NCI-H128 (cell line): ENCODE data around the gene ACTR10.
"Not testable (repeated sequence)": the region's sequence is repeated elsewhere in the genome, so short reads cannot be mapped to it uniquely, and the experiment has no call there.

Experiments
- DNase-seq: peaks from one replicate; lab custom pipeline; 2025; ENCODE audit not compliant: unreplicated experiment; lab: John Stamatoyannopoulos, UW

ACTR10 gene

DNA sequence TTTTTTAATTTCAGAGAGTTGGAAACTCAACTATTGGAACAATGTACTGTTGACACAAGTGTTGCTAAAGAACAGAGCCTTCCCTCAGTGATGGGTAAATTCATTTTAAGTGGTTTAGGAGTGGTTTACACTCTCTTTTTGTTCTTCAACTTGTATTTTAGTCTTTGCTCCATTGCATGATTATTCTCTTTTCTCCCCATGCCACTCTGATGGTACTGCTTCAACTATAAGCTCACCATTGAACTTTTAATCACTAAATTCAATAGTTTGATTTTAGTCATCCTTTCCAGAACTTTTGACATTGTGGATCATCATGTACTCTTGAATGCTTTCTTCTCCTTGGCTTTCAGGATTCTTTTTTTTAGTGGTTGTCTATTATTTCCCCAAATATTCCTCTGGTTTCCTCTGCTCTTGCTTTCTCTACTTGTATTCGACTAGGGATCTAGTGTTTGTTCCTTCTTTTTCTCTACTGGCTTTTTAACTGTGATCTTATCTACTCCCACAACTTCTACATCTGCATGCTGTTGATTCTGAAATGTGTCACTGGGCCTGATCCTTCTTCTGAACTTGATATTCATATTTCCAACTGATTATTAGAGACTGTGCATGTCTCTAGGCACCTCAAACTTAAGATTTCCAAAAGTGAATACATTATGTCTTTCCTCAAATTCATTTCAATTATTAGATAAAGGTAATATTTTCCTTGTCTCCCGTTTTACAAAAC lies 15.4 kb downstream of the ACTR10 start:
- DNase-seq = no peak

DNA sequence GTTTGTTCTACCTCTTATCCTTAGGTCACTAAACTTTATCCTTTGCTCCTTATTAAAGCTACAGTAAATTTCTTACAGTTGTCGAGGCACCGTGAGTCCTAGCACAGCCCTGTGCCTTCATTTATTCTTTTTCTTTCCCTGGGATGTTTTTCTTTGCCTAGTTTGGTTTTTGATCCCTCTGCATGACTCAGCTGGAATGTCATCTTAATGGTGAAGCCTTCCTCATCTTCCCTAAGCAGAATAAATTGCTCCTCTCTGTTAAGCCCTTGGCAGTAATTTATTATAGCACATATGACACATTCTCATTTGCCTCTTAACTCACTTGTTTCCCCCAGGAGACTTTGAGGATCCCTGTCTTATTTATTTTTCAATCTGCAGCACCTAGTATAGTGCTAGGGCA lies 16.6 kb downstream of the ACTR10 start:
- no peak for DNase-seq

DNA sequence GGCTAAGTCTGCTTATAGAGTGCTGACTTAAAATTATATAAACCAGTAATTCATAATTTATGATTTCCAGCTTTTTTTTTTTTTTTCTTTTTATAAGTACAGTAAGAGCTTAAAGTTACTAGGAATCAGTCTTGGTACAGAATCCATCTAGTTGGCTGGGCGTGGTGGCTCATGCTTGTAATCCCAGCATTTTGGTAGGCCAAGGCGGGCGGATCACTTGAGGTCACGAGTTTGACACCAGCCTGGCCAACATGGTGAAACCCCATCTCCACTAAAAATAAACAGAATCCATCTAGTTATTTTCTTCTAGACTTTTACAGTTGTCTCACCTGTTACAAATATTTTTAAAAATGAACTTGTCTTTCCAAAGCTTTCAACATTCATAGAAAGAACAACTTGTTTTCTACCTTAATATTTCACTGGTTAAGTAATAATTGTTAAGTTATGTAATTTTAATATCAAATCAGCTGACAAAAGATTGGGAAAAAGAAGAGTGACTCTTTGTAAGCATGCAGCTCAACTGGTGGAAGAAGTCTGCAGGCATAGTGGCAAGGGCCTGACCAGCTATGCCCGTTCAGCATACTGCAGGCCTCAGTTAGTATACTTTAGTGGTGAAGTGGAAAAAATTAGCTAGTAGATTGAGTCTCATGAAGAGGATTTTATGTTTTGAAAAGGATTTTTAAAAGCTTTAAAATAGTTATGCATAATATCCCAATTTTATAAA lies 27.3 kb downstream of the ACTR10 start:
- DNase-seq = no peak

DNA sequence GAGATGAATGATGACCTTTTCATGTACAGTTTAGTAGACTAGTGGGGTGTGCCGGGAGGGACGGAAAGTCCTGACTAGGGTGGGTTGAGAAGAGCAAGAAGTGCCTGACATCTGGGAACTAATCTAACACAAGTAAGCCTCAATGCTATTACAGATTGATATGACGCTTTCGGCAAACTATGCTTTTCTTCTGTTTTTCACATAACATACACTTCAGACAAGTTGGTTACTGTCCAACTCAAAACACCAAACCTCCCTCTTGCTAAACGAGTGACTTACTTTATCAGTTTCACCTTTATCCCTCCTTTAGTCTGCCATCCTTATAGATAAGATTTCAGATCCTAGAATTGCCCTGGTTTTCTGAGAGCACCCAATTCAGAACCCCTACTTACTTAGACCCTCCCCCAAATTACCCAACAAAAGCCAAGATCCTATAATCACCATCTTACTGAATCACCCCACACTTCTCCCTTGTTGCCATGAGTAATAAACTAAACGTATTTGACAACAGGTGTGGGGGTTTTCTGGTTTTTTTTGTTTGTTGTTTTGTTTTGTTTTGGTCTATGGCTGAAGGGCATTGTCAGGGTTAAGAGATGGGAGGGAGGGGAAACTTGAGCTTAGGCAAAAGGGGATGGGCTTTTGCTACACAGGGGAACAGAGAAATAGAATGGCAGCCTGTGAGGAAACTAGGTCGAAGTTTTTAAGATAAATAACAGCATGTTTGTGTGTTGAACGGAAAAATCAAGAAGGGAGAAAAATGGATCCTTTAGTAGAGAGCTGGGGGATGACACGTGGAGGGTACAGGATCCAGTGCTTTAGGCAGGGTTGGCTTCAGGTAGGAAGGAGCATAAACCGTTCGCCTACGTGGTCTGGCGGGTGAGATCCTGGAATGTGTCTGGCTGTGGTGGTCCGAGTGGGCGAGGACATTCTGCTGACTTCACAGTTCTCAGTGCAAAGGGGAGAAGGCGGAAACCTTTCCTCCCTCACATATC lies 38.6 kb downstream of the ACTR10 start:
- DNase-seq = no peak

DNA sequence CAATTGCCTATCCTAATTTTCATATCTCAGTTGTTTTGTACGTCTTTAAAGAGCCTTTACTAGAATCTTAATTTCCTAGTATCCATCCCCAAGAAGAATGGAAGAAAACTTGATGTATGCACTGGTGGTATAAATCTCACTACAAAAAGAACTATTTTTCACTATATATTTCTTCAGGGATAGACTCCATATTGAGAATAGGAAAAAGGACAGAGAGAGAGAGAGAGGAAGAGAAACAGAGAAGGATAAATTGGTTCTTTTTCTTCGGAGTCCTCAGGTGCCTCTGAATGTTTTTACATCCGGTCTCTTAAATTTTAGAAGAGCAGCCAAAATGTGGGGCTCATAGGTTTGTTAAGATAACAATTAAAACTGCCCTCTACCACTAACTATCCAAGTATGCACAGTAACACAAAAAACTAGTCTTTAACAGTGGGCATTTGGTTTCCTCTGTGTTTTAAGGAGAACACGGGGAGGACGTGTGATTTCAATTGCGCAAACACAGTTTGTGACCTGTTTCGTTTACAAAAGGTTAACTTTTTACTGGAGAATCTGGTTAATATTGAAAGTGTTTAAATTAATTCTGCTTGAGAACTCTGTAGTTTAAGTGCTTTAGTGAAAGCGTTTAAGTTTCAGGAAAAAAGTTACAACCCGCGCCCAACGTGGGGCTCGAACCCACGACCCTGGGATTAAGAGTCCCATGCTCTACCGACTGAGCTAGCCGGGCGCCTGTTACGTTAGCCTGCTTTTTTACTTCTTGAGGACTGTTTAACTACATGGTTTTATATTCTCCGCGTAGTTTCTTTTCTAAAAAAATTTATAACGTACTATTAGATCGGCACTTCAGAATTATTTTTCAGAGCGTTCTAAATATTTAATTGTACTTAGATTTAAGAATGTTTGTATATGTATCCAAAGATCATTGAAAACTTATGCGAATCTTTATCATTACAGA lies 39.6 kb downstream of the ACTR10 start:
- DNase-seq = no peak

DNA sequence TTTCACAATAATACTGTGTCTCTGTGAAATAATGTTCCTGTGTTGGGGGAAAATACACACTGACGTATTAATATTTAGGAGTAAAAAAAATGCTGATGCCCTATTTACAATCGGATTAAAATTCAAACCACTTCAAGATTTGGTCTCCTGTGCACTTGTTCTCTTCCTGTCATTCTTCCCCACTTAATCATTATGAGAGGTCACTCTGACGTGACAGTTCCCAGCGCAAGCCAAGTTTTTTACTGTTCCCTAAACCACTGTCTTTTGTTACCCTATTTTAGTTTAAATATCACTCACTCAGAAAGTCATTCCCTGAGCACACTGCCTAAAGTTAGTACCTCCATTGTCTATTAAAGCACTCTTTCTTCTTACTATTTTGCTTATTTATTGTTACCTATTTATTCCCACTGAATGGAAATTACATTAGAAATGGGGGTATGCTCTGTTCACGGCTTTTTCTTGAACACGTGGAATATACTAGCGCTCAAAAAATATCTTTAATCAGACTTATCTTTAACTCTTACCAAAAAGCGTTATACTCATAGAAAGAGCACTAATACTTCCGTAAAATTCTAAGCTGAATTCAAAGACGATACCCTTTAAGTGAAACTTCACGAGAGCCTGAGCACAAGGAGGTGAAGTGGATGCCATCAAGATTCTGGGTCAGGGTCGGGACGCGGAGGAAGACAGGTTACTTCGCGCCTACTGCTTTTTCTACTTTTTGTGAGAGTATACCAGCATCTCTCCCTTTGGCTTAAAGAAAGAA lies 44.0 kb downstream of the ACTR10 start:
- DNase-seq = peak; percentile 77

DNA sequence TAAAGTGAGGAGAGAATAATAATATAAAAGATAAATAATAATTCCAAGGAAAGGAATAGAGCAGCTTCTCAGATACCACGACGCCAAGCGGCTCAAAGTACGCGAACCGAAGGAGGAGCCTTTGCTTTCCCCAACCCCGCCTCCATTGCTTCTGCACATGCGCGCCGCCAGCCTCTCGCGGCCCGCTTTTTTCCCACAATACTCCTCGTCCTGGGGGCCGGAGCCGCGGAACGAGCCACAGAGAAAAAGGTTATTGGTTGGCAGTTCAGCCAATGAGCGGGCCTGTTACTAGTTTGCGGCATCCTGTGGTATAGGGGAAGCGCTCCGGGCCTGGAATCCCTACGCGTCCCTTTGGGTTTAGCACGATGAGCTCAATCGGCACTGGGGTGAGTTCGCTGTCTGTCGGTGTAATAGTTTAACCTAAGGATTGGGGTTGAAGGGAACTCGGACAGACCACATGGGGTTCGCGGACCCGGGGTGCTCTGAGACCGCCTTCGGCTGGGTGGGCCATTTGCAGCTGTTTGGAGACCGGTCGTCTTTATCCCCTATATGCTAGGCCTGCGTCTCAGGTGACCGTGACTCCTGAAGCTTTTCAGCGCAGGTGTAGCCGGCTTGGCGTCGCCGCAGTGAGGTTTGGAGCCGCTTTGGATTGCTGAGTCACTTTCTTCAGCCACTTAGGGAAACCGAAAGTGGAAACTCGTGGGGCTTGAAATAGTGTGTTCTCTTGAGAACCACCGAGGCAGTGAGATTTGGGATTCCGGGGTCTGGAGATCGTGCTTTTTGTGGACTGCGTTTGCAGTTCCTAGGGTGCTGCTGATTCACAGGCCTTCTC lies 44.8 kb downstream of the ACTR10 start, which contains the start of gene PSMA3:
Gene PSMA3 (plus strand): TSS at position 288 of the 832 bp plus-strand sequence. CDS start 78 bp downstream, at position 366.
- DNase-seq = peak; percentile 94

DNA sequence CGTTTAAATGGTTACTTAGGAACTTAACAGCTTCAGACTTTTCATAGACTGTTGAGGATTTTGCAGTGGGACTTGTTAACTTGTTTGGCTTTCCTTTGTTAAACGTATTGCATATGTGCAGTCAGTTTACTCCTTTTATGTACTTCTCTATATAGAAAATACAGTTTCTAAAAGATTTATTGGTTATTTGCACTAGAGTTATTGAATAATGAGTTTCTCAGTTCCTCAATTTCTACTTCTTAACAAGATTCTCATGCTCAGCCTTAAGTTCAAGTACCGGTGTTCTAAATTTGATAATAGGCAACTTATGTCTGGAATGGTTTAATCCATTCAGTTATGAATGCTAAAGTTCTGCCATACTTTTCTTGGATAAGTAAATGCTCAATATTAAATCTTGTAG lies 45.6 kb downstream of the ACTR10 start:
- DNase-seq = no peak

DNA sequence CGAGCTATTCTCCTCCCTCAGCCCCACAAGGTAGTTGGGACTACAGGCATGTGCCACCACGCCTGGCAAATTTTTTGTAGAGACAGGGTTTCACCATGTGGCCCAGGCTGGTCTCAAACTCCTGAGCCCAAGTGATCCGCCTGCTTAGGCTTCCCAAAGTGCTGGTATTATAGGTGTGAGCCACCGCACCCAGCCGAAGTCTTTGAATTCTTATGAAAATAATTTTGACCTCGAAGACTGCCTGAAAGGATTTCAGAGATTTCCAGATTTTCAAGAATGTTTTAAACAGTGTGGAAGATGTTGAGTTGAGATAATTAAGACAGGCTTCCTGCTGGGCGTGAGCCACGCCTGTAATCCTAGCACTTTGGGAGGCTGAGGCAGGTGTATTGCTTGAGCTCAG lies 49.7 kb downstream of the ACTR10 start:
- DNase-seq = no peak

DNA sequence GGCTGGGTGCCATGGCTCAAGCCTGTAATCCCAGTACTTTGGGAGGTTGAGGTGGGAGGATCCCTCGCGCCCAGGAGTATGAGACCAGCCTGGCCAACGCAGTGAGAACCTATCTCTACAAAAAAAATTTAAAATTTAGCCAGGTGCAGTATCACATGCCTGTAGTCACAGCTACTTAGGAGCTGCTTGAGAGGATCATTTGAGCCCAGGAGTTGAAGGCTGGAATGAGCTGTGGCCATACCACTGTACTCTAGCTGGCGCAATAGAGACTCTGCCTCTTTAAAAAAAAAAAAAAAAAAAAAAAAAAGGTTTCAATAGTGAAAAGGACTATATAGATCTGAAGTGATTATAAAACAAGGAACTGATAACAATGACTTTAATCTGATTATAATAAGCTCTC lies 58.2 kb downstream of the ACTR10 start:
- DNase-seq = no peak

DNA sequence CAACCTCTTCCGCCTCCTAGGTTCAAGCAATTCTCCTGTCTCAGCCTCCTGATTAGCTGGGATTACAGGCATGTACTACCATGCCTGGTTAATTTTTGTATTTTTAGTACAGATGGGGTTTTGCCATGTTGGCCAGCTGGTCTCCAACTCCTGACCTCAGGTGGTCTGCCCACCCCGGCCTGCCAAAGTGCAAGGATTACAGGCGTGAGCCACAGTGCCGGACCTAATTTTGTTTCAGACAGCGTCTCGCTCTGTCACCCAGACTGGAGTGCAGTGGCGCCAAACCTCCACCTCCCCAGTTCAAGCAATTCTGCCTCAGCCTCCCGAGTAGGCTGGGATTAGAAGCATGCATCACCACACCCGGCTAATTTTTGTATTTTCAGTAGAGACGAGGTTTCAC lies 62.1 kb downstream of the ACTR10 start:
- not testable (repeated sequence) for DNase-seq

DNA sequence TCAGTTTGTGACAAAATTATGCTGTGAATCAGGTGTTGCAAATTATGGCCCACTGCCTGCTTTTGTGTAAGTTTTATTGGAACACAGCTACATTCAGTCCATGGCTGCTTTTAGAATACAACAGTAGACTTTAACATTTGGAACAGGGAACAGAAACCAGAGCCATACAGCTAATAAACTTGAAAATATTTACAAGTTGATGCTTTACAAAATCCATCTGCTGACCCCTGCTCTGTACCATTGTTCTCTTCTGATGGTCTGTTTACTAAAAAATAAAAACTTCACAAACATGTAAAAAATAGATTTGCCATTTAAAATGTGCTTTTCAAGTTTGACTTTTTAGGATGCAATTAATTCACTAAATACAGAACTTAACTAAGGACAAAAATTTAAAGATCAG lies 65.5 kb downstream of the ACTR10 start:
- no peak for DNase-seq

DNA sequence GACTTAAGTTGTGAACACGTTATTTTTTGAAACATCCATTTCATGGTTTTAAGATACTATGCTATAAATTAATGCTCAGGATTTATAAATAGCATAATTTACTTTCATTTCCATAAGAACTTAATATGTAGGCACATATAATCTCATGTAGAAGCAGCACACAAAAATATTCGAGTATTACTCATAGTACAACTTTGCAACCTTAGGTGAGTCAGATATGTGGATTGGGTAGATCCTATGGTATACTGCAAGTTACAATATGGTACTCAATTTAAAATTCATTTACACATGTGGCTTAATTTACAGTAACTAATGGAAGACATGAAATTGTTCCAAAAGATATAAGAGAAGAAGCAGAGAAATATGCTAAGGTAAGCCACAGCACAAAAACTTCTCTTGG lies 70.7 kb downstream of the ACTR10 start:
- no peak for DNase-seq

DNA sequence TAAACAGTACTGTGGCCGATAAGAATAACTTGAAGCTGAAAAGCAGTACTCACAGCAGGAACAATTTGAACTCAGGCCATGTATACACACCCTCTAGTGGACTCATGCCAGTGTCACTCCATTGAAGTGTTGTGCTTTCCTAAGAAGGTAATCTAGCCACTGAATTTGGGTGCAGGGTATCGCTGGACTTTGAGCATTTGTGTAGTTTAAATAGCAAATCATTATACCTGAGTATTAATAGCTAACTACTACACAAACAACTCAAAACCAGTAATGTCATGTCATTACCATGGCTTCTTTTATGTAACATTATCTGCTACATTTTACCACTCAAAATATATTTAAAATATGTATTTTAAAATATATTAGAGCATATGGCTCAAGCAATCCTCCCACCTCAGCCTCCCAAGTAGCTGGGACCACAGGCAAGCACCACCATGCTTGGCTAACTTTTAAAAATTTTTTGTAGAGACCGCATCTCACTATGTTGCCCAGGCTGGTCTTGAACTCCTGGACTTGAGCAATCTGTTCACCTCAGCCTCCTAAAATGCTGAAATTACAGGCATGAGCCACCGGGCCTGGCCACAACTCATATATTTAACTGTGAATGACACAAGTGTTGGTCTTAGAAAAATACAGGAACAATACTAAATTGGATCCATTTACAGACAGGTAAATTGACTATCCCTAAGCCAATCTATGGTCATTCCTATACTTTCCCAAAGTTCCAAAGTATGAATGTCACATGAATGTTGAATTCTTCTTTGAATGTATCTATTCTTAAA lies 72.8 kb downstream of the ACTR10 start:
- no peak for DNase-seq

DNA sequence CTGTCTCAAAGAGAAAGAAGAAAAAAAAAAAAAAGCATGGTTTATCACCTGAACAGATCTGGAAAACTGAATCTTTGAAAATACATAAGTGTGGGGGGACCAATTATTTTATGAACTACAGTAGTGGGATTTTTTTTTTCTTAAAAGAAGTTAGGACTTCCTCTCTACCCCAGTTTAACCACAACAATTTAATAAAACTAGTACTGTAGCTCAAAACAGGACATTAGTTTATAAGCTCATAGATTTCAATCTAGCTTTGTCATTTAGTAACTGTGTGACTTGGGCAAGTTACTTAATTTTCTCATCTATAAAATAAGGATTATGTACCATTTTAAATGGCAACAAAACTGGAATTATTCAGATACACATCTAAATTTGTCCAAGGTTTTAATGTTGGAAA lies 74.9 kb downstream of the ACTR10 start:
- no peak for DNase-seq

DNA sequence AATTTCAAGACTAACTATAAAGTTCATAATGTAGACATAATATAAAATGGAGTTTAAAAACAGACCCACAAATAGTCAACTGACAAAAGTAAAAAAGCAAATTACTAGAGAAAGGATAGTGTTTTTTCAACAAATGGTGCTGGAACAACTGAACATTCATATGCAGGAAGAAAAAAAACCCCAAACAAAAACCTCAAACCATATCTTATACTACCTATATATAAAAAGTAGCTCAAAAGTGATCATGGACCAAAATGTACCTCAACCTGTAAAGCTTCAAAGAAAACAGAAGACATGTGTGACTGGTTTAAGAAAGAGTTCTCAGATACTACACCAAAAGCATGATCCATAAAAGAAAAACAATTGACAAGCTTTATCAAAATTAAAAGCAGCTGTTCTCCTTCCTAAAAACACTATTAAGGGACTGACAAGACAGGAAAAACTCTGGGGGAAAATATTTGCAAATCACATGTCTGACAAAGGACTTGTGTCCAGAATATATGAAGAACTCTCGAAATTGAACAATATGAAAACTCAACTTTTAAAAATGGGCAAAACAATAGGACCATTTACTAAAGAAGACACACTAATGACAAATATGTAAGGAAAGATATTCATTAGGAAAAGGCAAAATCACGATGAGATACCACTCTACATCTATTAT lies 75.7 kb downstream of the ACTR10 start:
- DNase-seq = no peak

DNA sequence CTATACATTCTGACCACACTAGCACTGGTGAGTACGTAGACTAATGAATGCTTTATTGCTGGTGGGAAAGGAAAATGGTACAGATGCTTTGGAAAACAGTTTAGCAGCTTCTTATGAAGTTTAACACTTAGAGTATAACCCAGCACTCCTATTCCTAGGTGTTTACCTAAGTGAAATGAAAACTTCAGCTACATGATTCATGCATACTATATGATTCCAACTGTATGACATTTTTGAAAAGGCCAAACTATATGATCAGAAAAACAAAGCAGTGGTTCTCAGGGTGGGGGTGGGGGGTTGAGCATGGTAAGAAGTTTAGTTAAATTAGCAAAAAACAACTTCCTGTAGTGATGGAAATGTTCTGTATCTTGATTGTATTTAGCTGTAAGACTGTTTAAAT lies 76.3 kb downstream of the ACTR10 start:
- no peak for DNase-seq
